Activated CD4-positive, alpha-beta T cell treated with anti-CD3 and anti-CD28 coated beads, Interleukin-2, amount 50 U/mL, for 48 hours (primary cell): ENCODE data around the gene INHBB.

Experiments used
- DNase-seq, 2 experiments: peaks; one replicate each; pipeline ENCODE4 v3.0.0-alpha.2; 2020

The INHBB gene

DNA sequence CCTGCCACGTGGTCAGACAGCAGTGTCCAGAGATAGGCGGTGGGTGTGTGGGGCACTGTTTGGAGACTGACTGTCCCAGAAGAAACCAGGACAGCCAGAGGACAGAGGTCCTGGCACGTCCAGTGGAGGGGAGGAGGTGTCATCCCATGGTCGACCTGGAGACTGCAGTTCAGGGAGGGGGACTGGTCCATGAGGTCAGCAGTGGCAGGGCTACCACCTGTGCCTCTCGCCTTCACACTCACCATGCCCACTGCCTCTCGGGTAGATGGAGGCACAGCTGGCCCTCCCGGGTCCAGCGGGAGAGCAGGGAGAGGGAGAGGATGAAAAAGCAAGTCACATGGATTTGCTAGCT lies 53.9 kb downstream of the INHBB start:
- no peak for DNase-seq

GRCh38 chr2:120400551-120400950 lies 54.6 kb downstream of the INHBB start:
- DNase-seq: no peak
